ENCODE data around the gene LRRC18.

The LRRC18 gene

GRCh38 chr10:48884179-48885045 lies 55.2 kb downstream of the LRRC18 start:
- Mint-ChIP-seq H3K4me1 (ENCODE audit: low read depth) (no peaks in the 10 kb centered on the region), H3K27ac (no peak overlapping the region), H3K36me3 (no peaks in the 10 kb centered on the region)

GRCh38 chr10:48883701-48884100 lies 55.9 kb downstream of the LRRC18 start:
- Mint-ChIP-seq H3K36me3 (no peaks in the 10 kb centered on the region), H3K27me3 (no peaks in the 10 kb centered on the region), H3K4me1 (ENCODE audit: low read depth) (no peaks in the 10 kb centered on the region), H3K27ac (no peak overlapping the region), H3K4me3 (no peak overlapping the region), H3K9me3 (ENCODE audit: low read depth) (no peaks in the 10 kb centered on the region)

More at GRCh38 chr10:48884179-48885045, 55.2 kb downstream of the LRRC18 start:
- H3K27me3 Mint-ChIP-seq = no peaks in the 10 kb centered on the region
- H3K4me3 Mint-ChIP-seq = no peak overlapping the region
- H3K9me3 Mint-ChIP-seq (ENCODE audit: low read depth) = no peaks in the 10 kb centered on the region

- no peaks in the 10 kb centered on the region for H3K4me1 Mint-ChIP-seq (ENCODE audit: low read depth)
- no peak overlapping the region for H3K4me3 Mint-ChIP-seq
- H3K9me3 Mint-ChIP-seq (ENCODE audit: low read depth) = no peaks in the 10 kb centered on the region
- H3K27ac Mint-ChIP-seq = no peak overlapping the region
- no peaks in the 10 kb centered on the region for H3K27me3 Mint-ChIP-seq
- H3K36me3 Mint-ChIP-seq = no peaks in the 10 kb centered on the region
Observed at GRCh38 chr10:48882881-48883280, 56.8 kb downstream of the LRRC18 start.

- no peaks in the 10 kb centered on the region for H3K27me3 Mint-ChIP-seq
- H3K27ac Mint-ChIP-seq = no peak overlapping the region
- no peaks in the 10 kb centered on the region for H3K4me1 Mint-ChIP-seq (ENCODE audit: low read depth)
- no peak overlapping the region for H3K4me3 Mint-ChIP-seq
- no peaks in the 10 kb centered on the region for H3K9me3 Mint-ChIP-seq (ENCODE audit: low read depth)
- H3K36me3 Mint-ChIP-seq = no peaks in the 10 kb centered on the region
Observed at GRCh38 chr10:48881937-48882336, 57.7 kb downstream of the LRRC18 start.

GRCh38 chr10:48880016-48880705 lies 59.5 kb downstream of the LRRC18 start:
- Mint-ChIP-seq H3K4me1 (ENCODE audit: low read depth) (no peaks in the 10 kb centered on the region), H3K27me3 (no peaks in the 10 kb centered on the region), H3K36me3 (no peaks in the 10 kb centered on the region), H3K9me3 (ENCODE audit: low read depth) (no peaks in the 10 kb centered on the region), H3K27ac (no peak overlapping the region), H3K4me3 (no peak overlapping the region)

GRCh38 chr10:48879451-48879850 lies 60.2 kb downstream of the LRRC18 start:
- Mint-ChIP-seq H3K4me3 (no peak overlapping the region), H3K9me3 (ENCODE audit: low read depth) (no peaks in the 10 kb centered on the region), H3K27ac (no peak overlapping the region), H3K4me1 (ENCODE audit: low read depth) (no peaks in the 10 kb centered on the region), H3K27me3 (no peaks in the 10 kb centered on the region), H3K36me3 (no peaks in the 10 kb centered on the region)

GRCh38 chr10:48878091-48878490 lies 61.5 kb downstream of the LRRC18 start:
- Mint-ChIP-seq H3K27me3 (no peaks in the 10 kb centered on the region), H3K4me1 (ENCODE audit: low read depth) (no peaks in the 10 kb centered on the region), H3K4me3 (no peak overlapping the region), H3K36me3 (no peaks in the 10 kb centered on the region), H3K27ac (no peak overlapping the region), H3K9me3 (ENCODE audit: low read depth) (no peaks in the 10 kb centered on the region)

GRCh38 chr10:48872234-48872633 lies 67.4 kb downstream of the LRRC18 start:
- peaks cover 1% of the 10 kb centered on the region for H3K27me3 Mint-ChIP-seq
- no peaks in the 10 kb centered on the region for H3K9me3 Mint-ChIP-seq (ENCODE audit: low read depth)
- no peaks in the 10 kb centered on the region for H3K36me3 Mint-ChIP-seq
- H3K4me1 Mint-ChIP-seq (ENCODE audit: low read depth) = no peaks in the 10 kb centered on the region
- no peak overlapping the region for H3K4me3 Mint-ChIP-seq
- no peak overlapping the region for H3K27ac Mint-ChIP-seq
